ENCODE data around the gene GPC5. TPM values are rescaled to one million over a fixed set of nuclear protein-coding genes. Genes with fewer than 3 reads are reported as not detected.

The GPC5 gene
- total RNA-seq, 2 donors from 2014 or later, result 0.22 to 0.51 TPM

- Mint-ChIP-seq H3K27ac (no peak overlapping the region), H3K4me3 (no peak overlapping the region), H3K4me1 (no peaks in the 10 kb centered on the region), H3K36me3 (ENCODE audit: low read depth) (no peaks in the 10 kb centered on the region), H3K27me3 (ENCODE audit: insufficient read depth) (no peaks in the 10 kb centered on the region), H3K9me3 (peaks cover 7% of the 10 kb centered on the region)
- Histone ChIP-seq H3K9me3 (ENCODE audit: control insufficient read depth, low read length) (no peaks in the 10 kb centered on the region), H3K4me1 (ENCODE audit: control insufficient read depth, insufficient read depth, low read length) (no peaks in the 10 kb centered on the region), H3K36me3 (ENCODE audit: control insufficient read depth, insufficient read depth, low read length) (no peaks in the 10 kb centered on the region), H3K9ac (ENCODE audit: extremely low read depth, low read length, poor library complexity, severe bottlenecking) (no peak overlapping the region), H3K27ac (ENCODE audit: low read depth, low read length) (no peak overlapping the region), H3K4me3 (ENCODE audit: low read length) (no peak overlapping the region), H3K27me3 (ENCODE audit: control insufficient read depth, insufficient read depth, low read length, poor library complexity, severe bottlenecking) (no peaks in the 10 kb centered on the region)
- 83% methylated on average over 1 of the region's 1 CpG; no CpG with 5 or more reads in 1 of the 2 experiments for WGBS, 2 experiments (ENCODE audit: insufficient coverage in 1 of 2, insufficient read length in 1 of 2)
- TF ChIP-seq CTCF (conservative IDR thresholded peaks at IDR 0.05), result no peak
- DNase-seq, result no peak
These were observed 562.5 kb downstream of the GPC5 start for GRCh38 chr13:91960947-91961346.

- peaks cover 7% of the 10 kb centered on the region for H3K9me3 Mint-ChIP-seq
- no peaks in the 10 kb centered on the region for H3K36me3 Mint-ChIP-seq (ENCODE audit: low read depth)
- no peak overlapping the region for H3K27ac Mint-ChIP-seq
- Histone ChIP-seq H3K27me3 (ENCODE audit: control insufficient read depth, insufficient read depth, low read length, poor library complexity, severe bottlenecking) (no peaks in the 10 kb centered on the region), H3K9me3 (ENCODE audit: control insufficient read depth, low read length) (no peaks in the 10 kb centered on the region), H3K9ac (ENCODE audit: extremely low read depth, low read length, poor library complexity, severe bottlenecking) (no peak overlapping the region), H3K36me3 (ENCODE audit: control insufficient read depth, insufficient read depth, low read length) (no peaks in the 10 kb centered on the region), H3K4me3 (ENCODE audit: low read length) (no peak overlapping the region), H3K27ac (ENCODE audit: low read depth, low read length) (no peak overlapping the region), H3K4me1 (ENCODE audit: control insufficient read depth, insufficient read depth, low read length) (no peaks in the 10 kb centered on the region)
- H3K27me3 Mint-ChIP-seq (ENCODE audit: insufficient read depth), result no peaks in the 10 kb centered on the region
- TF ChIP-seq CTCF (conservative IDR thresholded peaks at IDR 0.05), result no peak
- no peak for DNase-seq
- H3K4me1 Mint-ChIP-seq, result no peaks in the 10 kb centered on the region
- no peak overlapping the region for H3K4me3 Mint-ChIP-seq
These were observed 564.5 kb downstream of the GPC5 start for GRCh38 chr13:91962946-91963345.

GRCh38 chr13:91965511-91965910 is 567.1 kb downstream of the GPC5 start:
- DNase-seq, result no peak

More at GRCh38 chr13:91965511-91965910, 567.1 kb downstream of the GPC5 start:
- Mint-ChIP-seq H3K9me3 (peaks cover 7% of the 10 kb centered on the region), H3K4me1 (no peaks in the 10 kb centered on the region), H3K27me3 (ENCODE audit: insufficient read depth) (no peaks in the 10 kb centered on the region), H3K4me3 (no peak overlapping the region), H3K27ac (no peak overlapping the region), H3K36me3 (ENCODE audit: low read depth) (no peaks in the 10 kb centered on the region)
- no peak overlapping the region for H3K27ac ChIP-seq (ENCODE audit: low read depth, low read length)
- 84 to 100% methylated on average over 1 to 2 of the region's 2 CpGs for WGBS, 2 experiments (ENCODE audit: insufficient coverage in 1 of 2, insufficient read length in 1 of 2)
- H3K9ac ChIP-seq (ENCODE audit: extremely low read depth, low read length, poor library complexity, severe bottlenecking), result no peak overlapping the region
- H3K27me3 ChIP-seq (ENCODE audit: control insufficient read depth, insufficient read depth, low read length, poor library complexity, severe bottlenecking), result no peaks in the 10 kb centered on the region
- no peaks in the 10 kb centered on the region for H3K36me3 ChIP-seq (ENCODE audit: control insufficient read depth, insufficient read depth, low read length)
- no peak overlapping the region for H3K4me3 ChIP-seq (ENCODE audit: low read length)
- no peaks in the 10 kb centered on the region for H3K9me3 ChIP-seq (ENCODE audit: control insufficient read depth, low read length)
- TF ChIP-seq CTCF (conservative IDR thresholded peaks at IDR 0.05), result no peak
- H3K4me1 ChIP-seq (ENCODE audit: control insufficient read depth, insufficient read depth, low read length), result no peaks in the 10 kb centered on the region
